GM21423 (cell line): Measurements from ENCODE around the gene RITA1.
"Not testable (repeated sequence)": the region's sequence is repeated elsewhere in the genome, so short reads cannot be mapped to it uniquely, and the experiment has no call there.

ENCODE experiments used
- ATAC-seq: cut with Tn5 transposase; IDR thresholded peaks from one replicate; pipeline ENCODE4 v1.9.1; 2021; ENCODE audit warnings: mild to moderate bottlenecking, moderate library complexity; ENCODE audit not compliant: unreplicated experiment

The RITA1 gene

DNA sequence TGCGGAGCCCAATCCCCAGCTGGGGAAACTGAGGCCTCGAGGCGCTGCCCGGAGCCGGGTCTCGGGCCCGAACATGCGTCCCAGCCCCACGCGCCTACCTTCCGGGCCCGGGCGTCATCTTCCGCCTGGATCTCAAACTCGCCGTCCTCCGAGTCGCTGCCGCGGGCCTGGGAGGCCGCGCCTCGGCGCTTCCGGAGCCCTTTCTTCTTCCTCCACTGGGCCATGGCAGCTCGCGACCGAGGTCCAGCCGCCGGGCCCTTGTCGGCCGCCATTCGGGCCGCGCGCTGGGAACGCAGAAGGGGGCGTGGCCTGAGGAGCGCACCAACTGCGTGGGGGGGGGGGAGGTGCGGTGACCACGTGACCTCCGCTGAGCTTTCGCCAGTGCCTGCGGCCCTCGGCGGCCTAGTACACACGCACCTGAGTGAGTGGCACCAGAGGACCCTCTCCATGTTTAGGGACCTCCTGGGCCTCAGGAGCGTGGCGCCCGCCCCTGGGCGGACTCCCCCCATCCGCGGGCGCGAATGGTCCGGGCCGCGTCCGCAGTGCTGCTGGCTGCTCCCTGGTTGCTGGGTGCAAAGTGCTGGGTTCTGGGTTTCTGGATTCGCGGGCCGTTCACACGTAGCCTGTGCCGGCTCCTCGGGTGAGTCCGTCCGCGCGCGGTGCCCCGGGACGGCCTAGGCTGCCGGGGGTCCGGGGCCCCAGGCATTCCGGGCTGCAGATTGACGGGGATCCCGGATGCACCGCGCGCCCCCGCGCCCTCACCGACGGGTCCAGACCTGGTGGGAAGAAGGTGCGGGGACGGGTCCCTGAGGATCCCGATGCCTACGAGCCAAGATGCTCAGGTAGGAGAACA lies at the start of gene RITA1, which contains the start of gene DDX54:
Gene RITA1, plus strand, starts transcription at position 542 of the 853 bp plus-strand sequence. CDS start 1,026 bp downstream, outside the sequence.
Gene DDX54, minus strand, starts transcription at position 299 of the 853 bp plus-strand sequence. Its CDS starts 27 bp downstream, at position 272.
- peak; percentile 50 for ATAC-seq

DNA sequence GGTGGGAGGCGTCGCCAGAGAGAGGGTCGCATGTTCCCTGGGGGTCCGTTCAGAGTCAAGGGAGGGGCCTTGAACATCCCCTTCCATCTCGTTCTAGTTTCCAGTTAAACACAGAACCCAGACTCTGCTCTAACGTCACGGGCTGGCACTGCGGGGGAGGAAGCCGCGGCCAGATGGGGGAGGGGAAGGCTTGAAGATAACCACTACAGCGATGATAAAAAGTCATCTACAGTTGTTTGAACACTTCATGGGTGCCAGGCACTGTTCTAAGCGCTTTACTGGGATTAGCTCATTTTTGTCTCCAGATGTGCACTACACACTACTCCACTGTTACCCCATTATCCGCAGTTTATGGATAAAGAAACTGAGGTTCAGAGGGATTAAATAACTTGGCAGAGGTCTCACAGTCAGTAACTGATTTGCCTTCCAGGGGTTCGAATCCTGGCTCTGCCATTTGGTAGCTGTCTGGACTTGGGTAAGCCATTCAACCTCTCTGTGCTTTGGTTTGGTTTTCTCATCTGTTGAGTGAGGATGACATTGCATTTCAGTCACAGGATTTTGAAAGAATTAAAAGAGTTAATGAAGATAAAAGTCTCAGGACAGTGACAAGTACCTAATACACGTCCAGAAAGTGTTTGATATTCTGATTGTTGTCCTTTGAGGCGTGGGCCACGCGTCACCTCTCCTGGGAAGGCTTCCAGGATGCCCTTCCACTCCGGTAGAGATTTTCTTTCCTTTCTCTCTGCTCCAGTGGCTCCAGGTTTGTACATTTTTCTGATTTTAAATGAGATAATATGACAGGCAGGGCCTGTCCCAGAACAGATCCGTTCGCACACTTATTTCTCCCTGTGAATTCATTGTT lies 49.2 kb upstream of the RITA1 start:
- no peak for ATAC-seq

- ATAC-seq = no peak
Observed at GRCh38 chr12:113136990-113137511, 48.5 kb upstream of the RITA1 start.

DNA sequence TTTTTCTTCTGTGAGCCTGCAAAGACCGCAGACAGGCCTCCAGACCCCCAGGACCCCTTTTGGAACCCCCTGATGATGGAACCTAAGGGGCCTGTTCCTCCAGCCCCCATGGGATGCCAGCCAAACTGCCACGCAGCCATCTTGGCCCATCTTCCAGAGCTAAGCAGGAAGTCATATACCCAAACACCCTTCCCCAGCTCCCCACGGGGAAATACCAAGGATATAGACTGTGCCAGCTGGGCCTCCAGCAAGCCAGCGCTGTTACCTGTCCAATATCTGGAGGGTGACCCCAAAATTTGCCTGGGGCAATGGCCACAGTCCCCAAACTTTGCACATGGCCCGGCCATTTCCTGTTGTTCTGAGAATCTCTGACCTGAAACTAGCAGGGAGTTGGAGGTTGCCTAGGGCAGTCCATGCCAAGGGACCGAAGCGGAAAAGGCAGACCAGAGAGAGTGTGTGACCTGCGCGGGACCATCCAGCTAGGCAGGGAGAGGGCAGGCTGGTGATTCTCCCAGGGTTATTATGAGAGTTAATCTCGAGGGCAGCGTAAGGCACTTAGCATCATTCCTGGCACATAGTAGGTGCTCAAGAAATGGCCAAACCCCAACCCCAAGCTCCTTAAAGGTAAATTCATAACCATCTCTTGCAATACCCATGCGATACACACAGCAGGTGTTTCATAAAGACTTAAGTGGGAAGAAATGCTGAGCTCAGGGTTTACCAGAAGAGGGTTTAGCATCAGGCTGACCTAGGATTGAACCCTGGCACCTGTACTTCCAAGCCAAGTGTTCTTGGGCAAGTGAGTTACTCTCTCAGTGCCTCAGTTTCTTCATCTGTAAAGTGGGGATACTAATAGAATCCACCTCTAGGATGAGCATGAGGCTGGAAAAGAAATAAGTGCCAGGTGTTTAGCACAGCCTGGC lies 47.4 kb upstream of the RITA1 start:
- no peak for ATAC-seq

DNA sequence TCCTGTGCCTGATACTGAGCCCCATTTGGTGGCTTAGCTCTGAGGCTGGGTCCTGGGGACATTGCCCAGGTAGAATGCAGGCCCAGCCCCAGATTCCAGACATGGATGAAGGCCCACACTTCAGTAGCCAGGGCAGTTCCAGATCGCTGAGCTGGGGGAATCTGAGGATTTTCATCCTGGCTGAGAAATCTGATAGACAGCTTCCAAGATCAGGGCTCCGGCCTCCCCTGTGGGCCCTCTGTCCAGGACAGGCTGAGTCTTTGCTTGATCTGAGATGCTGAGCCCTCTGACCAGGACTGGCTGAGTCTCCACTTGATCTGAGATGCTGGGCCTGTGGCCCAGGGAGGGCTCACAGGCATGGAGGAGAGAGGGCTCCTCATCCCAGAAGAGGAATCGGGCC lies 46.7 kb upstream of the RITA1 start:
- no peak for ATAC-seq

- ATAC-seq = no peak
Observed at GRCh38 chr12:113140706-113141105, 44.8 kb upstream of the RITA1 start.

GRCh38 chr12:113141716-113142115 lies 43.8 kb upstream of the RITA1 start:
- not testable (repeated sequence) for ATAC-seq

- no peak for ATAC-seq
Observed at GRCh38 chr12:113142173-113142885, 43.2 kb upstream of the RITA1 start.

DNA sequence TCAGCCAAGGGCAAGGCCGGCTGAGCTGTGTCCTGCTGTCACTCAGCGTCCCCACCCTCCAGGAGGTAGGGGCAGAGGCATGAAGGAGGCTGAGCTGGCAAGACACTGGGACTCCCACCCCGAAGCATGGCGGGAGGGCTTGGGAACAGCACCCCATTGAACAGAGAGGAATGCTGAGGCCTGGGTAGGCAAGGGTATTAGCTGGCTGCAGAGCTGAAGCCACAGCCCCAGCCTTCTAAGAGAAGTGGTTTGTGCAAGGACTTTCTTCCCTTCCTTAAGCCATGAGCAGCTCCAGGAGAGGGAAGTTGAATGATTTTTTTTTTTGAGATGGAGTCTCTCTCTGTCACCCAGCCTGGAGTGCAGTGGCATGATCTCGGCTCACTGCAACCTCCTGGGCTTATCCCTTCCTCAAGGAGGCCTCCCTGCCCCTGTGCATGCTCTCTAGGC lies 42.6 kb upstream of the RITA1 start:
- ATAC-seq = no peak

- ATAC-seq = no peak
Observed at GRCh38 chr12:113143959-113144358, 41.6 kb upstream of the RITA1 start.

- ATAC-seq = no peak
Observed at GRCh38 chr12:113144806-113145205, 40.7 kb upstream of the RITA1 start.

DNA sequence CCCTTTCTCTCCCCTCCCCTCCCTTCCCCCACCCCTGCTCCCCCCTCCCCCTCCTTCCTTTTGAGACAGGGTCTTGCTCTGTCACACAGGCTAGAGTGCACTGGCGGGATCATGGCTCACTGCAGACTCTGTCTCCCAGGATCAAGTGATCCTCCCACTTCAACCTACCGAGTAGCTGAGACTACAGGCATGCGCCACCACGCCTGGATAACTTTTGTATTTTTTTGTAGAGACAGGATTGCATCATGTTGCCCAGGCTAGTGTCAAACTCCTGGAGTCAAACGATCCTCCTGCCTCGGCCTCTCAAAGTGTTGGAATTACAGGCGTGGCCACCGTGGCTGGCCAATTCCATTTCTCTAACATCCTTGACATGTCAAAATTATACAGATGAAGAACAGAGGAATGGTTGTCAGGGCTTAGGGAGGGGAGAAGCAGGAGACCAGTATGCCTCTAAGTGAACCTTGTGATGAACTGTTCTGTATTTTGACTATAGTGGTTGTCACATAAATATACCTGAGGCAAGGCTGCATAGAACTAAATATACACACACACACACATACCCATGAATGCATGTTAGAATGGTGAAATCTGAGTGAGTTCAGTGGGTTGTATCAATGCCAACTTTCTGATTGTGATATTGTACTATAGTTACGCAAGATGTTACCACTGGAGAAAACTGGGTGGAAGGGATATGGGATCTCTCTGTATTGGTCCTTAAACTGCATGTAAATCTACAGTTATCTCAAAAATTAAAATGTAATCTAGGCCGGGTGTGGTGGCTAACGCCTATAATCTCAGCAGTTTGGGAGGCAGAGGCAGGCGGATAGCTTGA lies 39.6 kb upstream of the RITA1 start:
- no peak for ATAC-seq

DNA sequence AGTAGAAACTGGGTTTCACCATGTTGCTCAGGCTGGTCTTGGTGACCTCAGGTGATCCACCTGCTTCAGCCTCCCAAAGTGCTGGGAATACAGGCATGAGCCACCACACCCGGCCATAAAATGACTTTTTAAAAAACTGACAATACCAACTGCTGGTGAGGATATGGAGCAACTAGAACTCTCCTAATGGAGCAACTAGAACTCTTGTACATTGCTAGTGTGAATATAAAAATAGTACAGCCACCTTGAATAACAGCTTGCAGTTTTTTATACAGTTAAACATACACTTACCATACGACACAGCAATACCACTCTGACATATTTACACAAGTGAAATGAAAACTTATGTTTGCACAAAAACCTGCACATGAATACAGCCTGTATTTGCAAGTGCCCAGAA lies 38.5 kb upstream of the RITA1 start:
- ATAC-seq = no peak

GRCh38 chr12:113149361-113150150 lies 36.0 kb upstream of the RITA1 start, which contains the start of gene CFAP73:
TSS of gene CFAP73 (plus strand) at chr12:113149724. CDS start at chr12:113149858, 134 bp downstream.
- ATAC-seq = no peak

DNA sequence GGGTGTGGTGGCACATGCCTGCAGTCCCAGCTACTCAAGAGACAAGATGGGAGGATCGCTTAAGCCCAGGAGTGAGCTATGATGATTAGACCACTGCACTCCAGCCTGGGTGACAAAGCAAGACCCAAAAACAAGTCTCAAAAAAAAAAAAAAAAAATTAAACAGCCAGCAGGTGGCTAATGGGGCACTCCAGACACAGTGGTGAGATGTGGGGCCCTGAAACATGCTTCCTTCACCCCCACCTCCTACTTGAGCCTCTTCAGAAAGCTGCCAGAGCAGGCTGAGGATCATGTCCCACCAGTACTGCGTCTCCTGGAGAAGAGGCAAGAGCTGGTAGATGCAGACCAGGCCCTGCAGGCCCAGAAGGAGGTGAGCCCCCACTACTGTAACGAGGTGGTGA lies 33.9 kb upstream of the RITA1 start:
- no peak for ATAC-seq

DNA sequence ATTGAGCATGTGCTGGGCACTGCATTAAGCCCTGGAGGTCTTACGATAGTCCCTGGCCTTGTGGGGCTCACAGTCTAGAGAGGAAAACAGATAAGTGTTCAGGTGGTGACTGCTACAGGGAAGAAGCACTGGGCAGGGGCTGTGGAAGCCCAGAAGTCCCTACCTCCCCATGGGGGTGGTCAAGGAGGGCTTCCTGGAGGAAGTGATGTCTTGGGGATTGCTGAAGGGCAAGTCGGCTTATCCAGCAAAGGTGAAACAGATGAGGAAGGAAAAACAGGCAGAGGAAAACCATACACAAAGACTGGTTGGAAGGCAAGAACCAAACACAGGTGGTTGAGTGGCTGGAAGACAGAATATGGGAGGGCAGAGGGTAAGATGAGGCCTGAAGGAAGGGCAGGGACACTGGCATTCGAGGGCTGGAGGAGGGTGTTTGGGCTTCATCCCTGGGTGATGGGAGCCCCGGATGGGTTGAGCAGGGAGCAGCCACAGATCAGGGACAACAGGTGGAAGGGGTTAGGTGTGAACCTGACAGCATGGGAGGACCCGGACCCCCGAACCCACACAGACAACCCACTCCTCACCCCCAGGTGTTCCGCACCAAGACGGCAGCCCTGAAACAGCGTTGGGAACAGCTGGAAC lies 33.2 kb upstream of the RITA1 start:
- ATAC-seq = no peak
